HCT116 (cell line): ENCODE data around the gene SIGLEC14. TPM values are rescaled to one million over a fixed set of nuclear protein-coding genes. Genes with fewer than 3 reads are reported as not detected.

Experiments
- ATAC-seq: fragments of 200-7000 bp; cut with Tn5 transposase; 2 replicates; pipeline ENCODE4 v1.9.1; 2020; ENCODE audit warnings: mild to moderate bottlenecking, moderate library complexity
- BruUV-seq: library from RNA; stranded (reverse); fragments of 400-500 nt; replicated peaks from 2 replicates; lab custom pipeline; 2021; lab: Mats Ljungman, UMichigan
- CTCF ChIA-PET: fragments of 300-600 bp; sonication (Branson Sonifier 250); formaldehyde crosslinking; loops from one replicate; lab custom pipeline; 2021; ENCODE audit warnings: antibody characterized with exemption; lab: Charles Lee
- POLR2A ChIA-PET: fragments of 300-600, 350-600 bp; sonication (Branson Sonifier 250); formaldehyde crosslinking; loops from one replicate; lab custom pipeline; 2021; ENCODE audit warnings: antibody characterized with exemption; lab: Charles Lee
- RAD21 ChIA-PET, 2 experiments: fragments of 300-600 bp; sonication (Branson Sonifier 250); formaldehyde crosslinking; loops; one replicate each; lab custom pipeline; 2023; ENCODE audit warnings: low total read pairs in 2 of 2; ENCODE audit not compliant: uncharacterized antibody in 2 of 2, unreplicated experiment in 2 of 2, low non-redundant PET in 1 of 2; lab: Charles Lee
- DNase-seq: peaks from one replicate; pipeline ENCODE4 v3.0.0-alpha.2; 2010; ENCODE audit warnings: low read depth, low spot score
- H2AFZ ChIP-seq: fragments of 200-600 bp; shearing (Covaris generic), sonication (generic); 2 replicates; pipeline ENCODE4 v1.6.1; 2017; ENCODE audit warnings: low read depth, mixed run types, mixed read lengths, antibody characterized with exemption, low read length; ENCODE audit not compliant: poor library complexity, severe bottlenecking
- H3K27ac ChIP-seq: 2 replicates; pipeline ENCODE4 v1.5.1; 2012; ENCODE audit warnings: low read depth, low read length
- H3K27me3 ChIP-seq: fragments of 200-600 bp; sonication (generic); 2 replicates; pipeline ENCODE4 v1.6.1; 2016; ENCODE audit warnings: mixed run types, low read length, mixed read lengths; ENCODE audit not compliant: insufficient read depth
- H3K36me3 ChIP-seq, 2 experiments: fragments of 200-500 bp in 1 of 2; fragments of 200-600 bp in 1 of 2; sonication (Bioruptor generic) in 1 of 2; sonication (generic) in 1 of 2; 2 replicates each; pipeline versions ENCODE4 v1.5.1 to v1.6.1; 2014 to 2016; ENCODE audit warnings: low read length in 2 of 2, inconsistent platforms in 1 of 2, mixed read lengths in 1 of 2, mixed run types in 1 of 2; ENCODE audit not compliant: insufficient read depth in 2 of 2, control insufficient read depth in 1 of 2
- H3K4me1 ChIP-seq, 2 experiments: fragments of 200-600 bp in 1 of 2; sonication (generic) in 1 of 2; 2 replicates each; pipeline versions ENCODE4 v1.5.1 to v1.6.1; 2012 to 2017; ENCODE audit warnings: low read length in 2 of 2, inconsistent platforms in 1 of 2, mild to moderate bottlenecking in 1 of 2, mixed read lengths in 1 of 2, mixed run types in 1 of 2, moderate library complexity in 1 of 2; ENCODE audit not compliant: insufficient read depth in 2 of 2, control insufficient read depth in 1 of 2
- H3K4me2 ChIP-seq: fragments of 200-600 bp; sonication (generic); 2 replicates; pipeline ENCODE4 v1.6.1; 2017; ENCODE audit warnings: mixed run types, low read length, mixed read lengths
- H3K4me3 ChIP-seq, 2 experiments: fragments of 200-600 bp in 1 of 2; sonication (generic) in 1 of 2; replicated peaks in 1 of 2; 2 replicates each; pipeline ENCODE4 v1.5.1; 2011 to 2016; ENCODE audit warnings: low read length in 2 of 2, control low read depth in 1 of 2, low read depth in 1 of 2, mild to moderate bottlenecking in 1 of 2, mixed read lengths in 1 of 2, mixed run types in 1 of 2
- H3K79me2 ChIP-seq: fragments of 200-600 bp; sonication (generic); 2 replicates; pipeline ENCODE4 v1.6.1; 2017; ENCODE audit warnings: mild to moderate bottlenecking, mixed run types, low read length, moderate library complexity, mixed read lengths; ENCODE audit not compliant: insufficient read depth
- H3K9ac ChIP-seq: fragments of 200-600 bp; sonication (generic); 2 replicates; pipeline ENCODE4 v1.6.1; 2016; ENCODE audit warnings: low read length, mixed read lengths
- H3K9me2 ChIP-seq: fragments of 200-600 bp; sonication (generic), shearing (Covaris generic); 2 replicates; pipeline ENCODE4 v1.6.1; 2017; ENCODE audit warnings: mixed run types, mild to moderate bottlenecking, moderate library complexity; ENCODE audit not compliant: insufficient read depth
- H3K9me3 ChIP-seq, 2 experiments: fragments of 200-500 bp in 1 of 2; fragments of 200-600 bp in 1 of 2; sonication (Bioruptor generic) in 1 of 2; sonication (generic) in 1 of 2; 2 replicates each; pipeline ENCODE4 v1.6.1; 2014 to 2017; ENCODE audit warnings: low read length in 2 of 2, mixed read lengths in 2 of 2, inconsistent platforms in 1 of 2, low read depth in 1 of 2, mild to moderate bottlenecking in 1 of 2, mixed run types in 1 of 2, moderate library complexity in 1 of 2; ENCODE audit not compliant: control insufficient read depth in 1 of 2, insufficient read depth in 1 of 2
- H4K20me1 ChIP-seq: fragments of 200-600 bp; sonication (generic), shearing (Covaris generic); 2 replicates; pipeline ENCODE4 v1.6.1; 2017; ENCODE audit warnings: mixed run types, mild to moderate bottlenecking, moderate library complexity; ENCODE audit not compliant: insufficient read depth
- EGR1 ChIP-seq: IDR thresholded peaks from 2 replicates; pipeline ENCODE4 v1.6.1; 2012; ENCODE audit warnings: low read depth
- ELF1 ChIP-seq: IDR thresholded peaks from 2 replicates; pipeline ENCODE4 v1.6.1; 2012; ENCODE audit warnings: low read depth, borderline replicate concordance
- EZH2 ChIP-seq: fragments of 200-600 bp; sonication (generic); IDR thresholded peaks from 2 replicates; pipeline ENCODE4 v1.6.1; 2017; ENCODE audit warnings: antibody characterized with exemption, mixed run types
- MAX ChIP-seq: IDR thresholded peaks from 2 replicates; pipeline ENCODE4 v1.6.1; 2012
- SIN3A ChIP-seq: IDR thresholded peaks from 2 replicates; pipeline ENCODE4 v1.6.1; 2012; ENCODE audit warnings: low read depth
- SP1 ChIP-seq: IDR thresholded peaks from 2 replicates; pipeline ENCODE4 v1.6.1; 2012; ENCODE audit warnings: low read depth
- TCF7L2 ChIP-seq: IDR thresholded peaks from 2 replicates; pipeline ENCODE4 v1.7.0; 2011; ENCODE audit warnings: borderline replicate concordance, inconsistent platforms; ENCODE audit not compliant: insufficient read depth, insufficient read length; ENCODE audit errors: extremely low read depth
- YY1 ChIP-seq: IDR thresholded peaks from 2 replicates; pipeline ENCODE4 v1.6.1; 2011; ENCODE audit warnings: low read length, low read depth, moderate library complexity, mild to moderate bottlenecking; ENCODE audit not compliant: insufficient replicate concordance; ENCODE audit errors: extremely low read depth
- ZBTB33 ChIP-seq: IDR thresholded peaks from 2 replicates; pipeline ENCODE4 v1.6.1; 2011; ENCODE audit warnings: mild to moderate bottlenecking, low read length, moderate library complexity; ENCODE audit not compliant: insufficient replicate concordance; ENCODE audit errors: extremely low read depth
- ZNF274 ChIP-seq: fragments of 200-500 bp; sonication (Bioruptor generic); IDR thresholded peaks from 2 replicates; pipeline ENCODE4 v1.6.1; 2014; ENCODE audit warnings: mild to moderate bottlenecking, low read depth, low read length, inconsistent platforms
- intact Hi-C: fragments of 100-400 bp; cut with micrococcal nuclease; formaldehyde crosslinking; loops from 2 replicates; pipeline ENCODE4 v1.10.0; 2022
- total RNA-seq: library from RNA; stranded (reverse); gene quantifications from one replicate; pipeline ENCODE4 v1.2.1, GENCODE V29; 2021; ENCODE audit not compliant: unreplicated experiment

The SIGLEC14 gene
- total RNA-seq, 1 experiment from 2014 or later, result not detected

GRCh38 chr19:51663650-51664049, 17.0 kb upstream of the SIGLEC14 start:
- DNase-seq (no peak), ATAC-seq (no peak)
- no peaks in the 10 kb centered on the region for H3K4me1 ChIP-seq
- RAD21 ChIA-PET, result no interaction called here
- no peaks in the 10 kb centered on the region for H3K79me2 ChIP-seq
- peaks cover 12% of the 10 kb centered on the region; the same call in 1 of the 2 replicates for H3K27me3 ChIP-seq
- no peak overlapping the region for H3K9ac ChIP-seq
- TF ChIP-seq SIN3A (no peak), EGR1 (no peak), ZNF274 (no peak), ZBTB33 (no peak), EZH2 (no peak), TCF7L2 (no peak), SP1 (no peak), MAX (no peak), ELF1 (no peak), YY1 (no peak)
- no peaks in the 10 kb centered on the region for H4K20me1 ChIP-seq
- H3K27ac ChIP-seq, result no peak overlapping the region
- H3K9me3 ChIP-seq, result no peaks in the 10 kb centered on the region
- H3K9me2 ChIP-seq, result no peaks in the 10 kb centered on the region
- H3K36me3 ChIP-seq, result no peaks in the 10 kb centered on the region
- no peak overlapping the region for H2AFZ ChIP-seq
- H3K4me2 ChIP-seq, result no peak overlapping the region
- CTCF ChIA-PET, result no interaction called here
- no peak overlapping the region for H3K4me3 ChIP-seq
- BruUV-seq, result no TSS peak
- intact Hi-C loops, result no loop called here
- POLR2A ChIA-PET, result no interaction called here
